ENCODE results near the gene ILRUN. TPM values are rescaled to one million over a fixed set of nuclear protein-coding genes. Genes with fewer than 3 reads are reported as not detected.
"Not testable (repeated sequence)": the region's sequence is repeated elsewhere in the genome, so short reads cannot be mapped to it uniquely, and the experiment has no call there.

ILRUN gene
- total RNA-seq, 1 experiment from 2014 or later: 62.8 TPM

GRCh38 chr6:34723203-34723602, 26.6 kb upstream of the ILRUN start:
- Histone ChIP-seq H3K36me3 (ENCODE audit: control insufficient read depth, insufficient read depth, low read length) (no peaks in the 10 kb centered on the region), H3K4me3 (ENCODE audit: low read depth in 2 of 2, low read length in 2 of 2) (no peak overlapping the region), H3K27me3 (ENCODE audit: control insufficient read depth, insufficient read depth, low read length) (no peaks in the 10 kb centered on the region), H3K27ac (ENCODE audit: low read length) (peak overlapping the region; percentile 32; the same call in 1 of the 2 replicates), H3K4me1 (ENCODE audit: control insufficient read depth, insufficient read depth, low read length) (no peaks in the 10 kb centered on the region), H3K9me3 (ENCODE audit: control insufficient read depth, insufficient read depth, low read depth, low read length) (no peaks in the 10 kb centered on the region)
- in situ Hi-C loops (cut with HindIII; ENCODE audit: low pct_unique_long_range_greater_than_20kb, low sequenced_read_pairs): no loop called here
- no peak for TF ChIP-seq POLR2AphosphoS5 (IDR thresholded peaks at IDR 0.05; ENCODE audit: low read depth, low read length)
- TF ChIP-seq SIN3A (IDR thresholded peaks at IDR 0.05; ENCODE audit: borderline replicate concordance, insufficient read depth, low read depth, low read length): no peak
- TF ChIP-seq TCF7L2 (IDR thresholded peaks at IDR 0.05; ENCODE audit: low read depth, low read length): no peak
- no peak for TF ChIP-seq REST (IDR thresholded peaks at IDR 0.05; ENCODE audit: insufficient read depth in 1 of 2, low read depth in 2 of 2, low read length in 1 of 2)
- TF ChIP-seq CTCF (IDR thresholded peaks at IDR 0.05): no peak
- ATAC-seq (no peak), DNase-seq (ENCODE audit: low read depth, low spot score) (no peak)
- POLR2A ChIA-PET: no interaction called here
- intact Hi-C loops (cut with micrococcal nuclease; ENCODE audit: unreplicated experiment): no loop called here
- CTCF ChIA-PET: interaction anchor here (0.6 kb wide), 1 partner anchor 104 kb away, joined by 3 read pairs; no protein-coding TSS in a partner anchor
- BruUV-seq (replicated peaks): no TSS peak

GRCh38 chr6:34722451-34722850, 25.9 kb upstream of the ILRUN start:
- no peak overlapping the region for H3K4me3 ChIP-seq (ENCODE audit: low read depth in 2 of 2, low read length in 2 of 2)
- H3K27ac ChIP-seq (ENCODE audit: low read length): no peak overlapping the region
- DNase-seq (ENCODE audit: low read depth, low spot score): no peak
- H3K27me3 ChIP-seq (ENCODE audit: control insufficient read depth, insufficient read depth, low read length): no peaks in the 10 kb centered on the region
- intact Hi-C loops (cut with micrococcal nuclease; ENCODE audit: unreplicated experiment) (no loop called here), in situ Hi-C loops (cut with HindIII; ENCODE audit: low pct_unique_long_range_greater_than_20kb, low sequenced_read_pairs) (no loop called here)
- BruUV-seq (replicated peaks): no TSS peak
- CTCF ChIA-PET: interaction anchor here (0.6 kb wide), 2 partner anchors 9 to 41 kb away, joined by 4 read pairs; no protein-coding TSS in a partner anchor
- TF ChIP-seq REST (IDR thresholded peaks at IDR 0.05; ENCODE audit: insufficient read depth in 1 of 2, low read depth in 2 of 2, low read length in 1 of 2) (no peak), POLR2AphosphoS5 (IDR thresholded peaks at IDR 0.05; ENCODE audit: low read depth, low read length) (no peak), CTCF (IDR thresholded peaks at IDR 0.05) (no peak), TCF7L2 (IDR thresholded peaks at IDR 0.05; ENCODE audit: low read depth, low read length) (no peak), SIN3A (IDR thresholded peaks at IDR 0.05; ENCODE audit: borderline replicate concordance, insufficient read depth, low read depth, low read length) (no peak)
- ATAC-seq: no peak
- H3K36me3 ChIP-seq (ENCODE audit: control insufficient read depth, insufficient read depth, low read length): no peaks in the 10 kb centered on the region
- POLR2A ChIA-PET: interaction anchor here (0.6 kb wide), 1 partner anchor 19 kb away, joined by 7 read pairs; no protein-coding TSS in a partner anchor
- no peaks in the 10 kb centered on the region for H3K9me3 ChIP-seq (ENCODE audit: control insufficient read depth, insufficient read depth, low read depth, low read length)
- no peaks in the 10 kb centered on the region for H3K4me1 ChIP-seq (ENCODE audit: control insufficient read depth, insufficient read depth, low read length)

- DNase-seq (ENCODE audit: low read depth, low spot score); H3K9me3 ChIP-seq (ENCODE audit: control insufficient read depth, insufficient read depth, low read depth, low read length); ATAC-seq; H3K27me3 ChIP-seq (ENCODE audit: control insufficient read depth, insufficient read depth, low read length); intact Hi-C loops (cut with micrococcal nuclease; ENCODE audit: unreplicated experiment); CTCF ChIA-PET; H3K4me1 ChIP-seq (ENCODE audit: control insufficient read depth, insufficient read depth, low read length); BruUV-seq (replicated peaks); H3K27ac ChIP-seq (ENCODE audit: low read length); H3K4me3 ChIP-seq (ENCODE audit: low read depth in 2 of 2, low read length in 2 of 2); H3K36me3 ChIP-seq (ENCODE audit: control insufficient read depth, insufficient read depth, low read length); in situ Hi-C loops (cut with HindIII; ENCODE audit: low pct_unique_long_range_greater_than_20kb, low sequenced_read_pairs); POLR2A ChIA-PET: not testable (repeated sequence)
Observed at GRCh38 chr6:34720160-34720559, 23.6 kb upstream of the ILRUN start.

- DNase-seq (ENCODE audit: low read depth, low spot score); H3K4me1 ChIP-seq (ENCODE audit: control insufficient read depth, insufficient read depth, low read length); CTCF ChIA-PET; H3K9me3 ChIP-seq (ENCODE audit: control insufficient read depth, insufficient read depth, low read depth, low read length); ATAC-seq; BruUV-seq (replicated peaks); in situ Hi-C loops (cut with HindIII; ENCODE audit: low pct_unique_long_range_greater_than_20kb, low sequenced_read_pairs); H3K4me3 ChIP-seq (ENCODE audit: low read depth in 2 of 2, low read length in 2 of 2); H3K36me3 ChIP-seq (ENCODE audit: control insufficient read depth, insufficient read depth, low read length); intact Hi-C loops (cut with micrococcal nuclease; ENCODE audit: unreplicated experiment); POLR2A ChIA-PET; H3K27me3 ChIP-seq (ENCODE audit: control insufficient read depth, insufficient read depth, low read length); H3K27ac ChIP-seq (ENCODE audit: low read length): not testable (repeated sequence)
Observed at GRCh38 chr6:34719646-34720045, 23.1 kb upstream of the ILRUN start.

Data from Panc1 (cell line).